ENCODE measurements around the gene PI16.
"Not testable (repeated sequence)": the region's sequence is repeated elsewhere in the genome, so short reads cannot be mapped to it uniquely, and the experiment has no call there.

PI16 gene

DNA sequence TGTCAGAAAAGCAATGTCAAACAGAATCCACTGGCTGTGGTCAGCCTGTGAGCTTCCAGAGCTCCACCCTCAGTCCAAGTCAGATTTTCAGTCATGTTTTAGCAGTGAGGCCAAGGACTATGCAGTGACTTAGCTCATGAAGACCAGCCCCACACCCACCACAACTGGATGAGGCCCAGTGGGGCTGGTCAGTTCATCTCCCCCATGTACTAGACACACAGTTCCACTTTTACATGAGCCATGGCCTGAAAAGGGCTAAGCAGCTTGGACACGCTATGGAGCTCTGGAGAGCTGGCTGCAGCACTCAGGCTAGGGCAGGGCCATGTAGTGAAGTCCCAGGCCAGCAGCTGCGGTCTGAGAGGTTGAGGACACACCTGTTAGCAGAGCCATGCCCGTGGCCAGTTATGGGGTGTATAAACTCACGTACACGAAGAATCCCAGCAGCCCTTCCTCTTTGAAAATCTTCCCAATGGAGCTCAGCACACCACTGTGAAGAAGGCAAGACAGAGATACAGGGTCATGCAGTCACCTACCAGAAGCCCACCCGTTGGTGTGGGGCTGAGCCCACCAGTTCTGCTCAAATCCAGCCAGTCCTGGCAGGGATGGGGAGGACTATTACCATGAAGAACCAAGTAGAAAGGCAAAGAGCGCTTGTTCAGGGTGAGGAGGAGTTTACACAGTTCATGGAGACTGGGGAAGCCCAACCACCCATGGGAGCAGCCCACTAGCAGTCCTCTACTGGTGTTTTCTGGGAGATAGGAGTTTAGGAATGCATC lies 20.9 kb downstream of the PI16 start:
- DNase-seq (ENCODE audit: low spot score): no peak

DNA sequence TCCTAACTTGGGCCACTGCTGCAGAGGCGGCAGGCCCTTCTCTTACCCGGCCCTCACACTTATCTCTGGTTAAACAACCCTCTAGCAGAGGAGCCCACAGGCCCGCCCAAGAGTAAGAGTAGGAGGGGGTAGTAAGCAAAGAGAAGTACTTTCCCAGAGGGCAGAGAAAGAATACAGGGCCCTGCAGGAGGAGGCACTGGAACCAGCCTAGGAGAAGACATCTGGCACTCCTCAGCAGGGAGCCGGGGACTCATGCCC lies 21.4 kb downstream of the PI16 start:
- no peak for DNase-seq (ENCODE audit: low spot score)

GRCh38 chr6:36976509-36976908 lies 22.0 kb downstream of the PI16 start:
- no peak for DNase-seq (ENCODE audit: low spot score)

GRCh38 chr6:36976931-36977330 lies 22.4 kb downstream of the PI16 start:
- DNase-seq (ENCODE audit: low spot score): no peak

DNA sequence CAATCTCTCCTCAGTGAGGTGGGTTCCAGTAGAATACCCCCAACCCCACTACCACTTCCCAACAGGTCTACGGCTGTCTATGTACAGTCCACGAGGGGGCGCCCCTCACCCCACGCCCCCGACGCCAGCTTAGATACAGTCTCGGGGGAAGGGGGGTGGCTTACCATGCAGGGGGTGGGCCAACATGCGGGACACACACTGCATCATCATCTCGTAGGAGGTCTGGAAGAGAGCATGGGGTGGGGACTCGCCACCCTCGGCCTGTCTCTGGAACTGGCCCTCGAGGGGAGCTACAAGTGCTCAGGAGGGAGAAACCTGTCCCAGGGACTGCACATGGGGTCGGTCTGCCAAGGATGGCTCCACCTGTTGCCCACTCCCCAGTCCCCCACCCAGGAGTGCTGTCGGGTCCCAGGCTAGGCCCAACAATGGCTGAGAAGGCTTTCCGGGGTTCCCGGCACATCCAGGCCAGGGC lies 23.0 kb downstream of the PI16 start:
- DNase-seq (ENCODE audit: low spot score): no peak

DNA sequence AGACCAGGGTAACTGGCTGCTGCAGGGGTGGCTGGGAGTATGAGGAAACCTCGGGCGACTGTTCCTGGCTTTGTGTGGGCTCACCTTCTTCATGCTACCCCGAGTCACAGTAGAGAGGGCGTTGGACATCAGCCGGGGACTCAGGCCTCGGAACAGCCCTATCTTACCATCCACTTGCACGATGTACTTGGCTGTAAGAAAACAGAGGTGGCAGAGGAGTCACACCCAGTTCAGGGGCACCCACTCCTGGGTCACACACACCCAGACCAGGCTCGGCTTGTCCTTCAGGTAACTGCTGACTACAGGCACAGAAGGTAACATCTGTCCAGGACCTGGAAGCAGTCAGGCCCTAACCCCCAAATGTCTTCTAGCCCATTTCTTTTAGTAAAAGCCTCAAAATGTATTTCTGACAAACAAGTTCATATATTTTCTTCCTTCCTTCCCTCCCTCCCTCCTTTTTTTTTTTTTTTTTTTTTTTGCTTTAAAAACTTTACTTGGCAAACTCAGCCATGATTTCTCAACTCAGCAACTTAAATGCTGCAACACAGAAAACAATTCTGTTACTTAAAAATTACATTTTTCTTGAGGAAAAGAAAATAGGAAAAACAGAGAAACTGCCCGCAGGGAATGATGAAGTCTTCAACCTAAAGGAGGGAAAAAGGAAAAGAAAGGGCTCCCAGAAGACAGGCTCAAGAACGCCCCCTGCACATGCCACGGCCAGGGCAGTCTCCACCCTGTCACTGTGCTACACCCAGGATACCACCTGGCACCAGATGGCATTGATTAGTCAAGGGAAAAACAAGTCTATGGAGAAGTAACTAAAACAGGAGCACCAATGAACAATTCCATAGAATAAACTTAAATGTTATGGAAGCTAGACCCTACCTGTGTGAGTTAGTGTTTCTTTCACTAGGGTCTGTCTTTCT lies 24.1 kb downstream of the PI16 start:
- DNase-seq (ENCODE audit: low spot score): no peak

DNA sequence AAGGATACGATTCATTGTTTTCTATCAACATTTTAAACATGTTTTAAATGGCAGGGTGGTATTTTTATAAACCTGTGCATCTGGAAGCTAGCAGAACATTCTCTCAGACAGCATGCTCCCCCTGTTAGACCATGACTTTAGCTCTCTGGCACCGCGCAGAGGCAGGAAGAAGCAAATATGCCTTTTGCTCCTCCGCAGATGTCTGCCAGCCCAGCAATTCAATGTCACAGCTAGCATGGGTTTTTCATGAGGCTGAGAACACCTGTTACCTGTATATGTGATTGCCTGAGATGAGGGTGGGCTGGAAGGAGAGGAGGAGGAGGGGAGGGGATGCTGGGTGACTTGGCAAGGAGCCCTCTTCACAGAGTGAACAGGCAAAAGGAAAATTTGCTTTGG lies 24.8 kb downstream of the PI16 start:
- peak; percentile 89 for DNase-seq (ENCODE audit: low spot score)

- no peak for DNase-seq (ENCODE audit: low spot score)
Measured at GRCh38 chr6:36980129-36980528, 25.6 kb downstream of the PI16 start.

GRCh38 chr6:36980876-36981619 lies 26.5 kb downstream of the PI16 start:
- no peak for DNase-seq (ENCODE audit: low spot score)

DNA sequence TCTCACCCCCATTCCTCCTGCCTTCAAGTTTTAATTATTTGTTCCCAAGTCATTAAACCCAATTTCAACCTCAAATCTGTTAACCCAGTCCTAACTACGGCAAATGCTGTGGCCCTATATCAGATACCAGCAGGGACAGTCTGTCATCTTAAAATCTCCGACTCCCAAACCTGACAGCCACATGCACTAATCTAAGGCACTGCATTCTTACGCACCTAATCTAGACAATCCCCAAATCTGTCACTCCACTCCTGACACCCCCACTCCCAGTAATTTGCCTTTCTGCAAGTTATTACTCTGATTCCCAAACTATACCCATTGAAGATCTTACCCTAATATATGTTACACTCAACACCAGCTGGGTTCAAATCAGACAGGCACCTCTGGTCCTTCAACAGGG lies 29.0 kb downstream of the PI16 start:
- no peak for DNase-seq (ENCODE audit: low spot score)

- no peak for DNase-seq (ENCODE audit: low spot score)
Measured at GRCh38 chr6:36984581-36985416, 30.3 kb downstream of the PI16 start.

- DNase-seq (ENCODE audit: low spot score): no peak
Measured at GRCh38 chr6:36985417-36985807, 30.9 kb downstream of the PI16 start.

GRCh38 chr6:36985808-36986703 lies 31.5 kb downstream of the PI16 start, which contains the start of gene MTCH1:
MTCH1 (minus strand) TSS chr6:36986196; CDS start chr6:36986173, 23 bp downstream.
- DNase-seq (ENCODE audit: low spot score): peak; percentile 93

- DNase-seq (ENCODE audit: low spot score): no peak
Measured at GRCh38 chr6:36986704-36987047, 32.1 kb downstream of the PI16 start.

GRCh38 chr6:36989264-36989663 lies 34.7 kb downstream of the PI16 start:
- DNase-seq (ENCODE audit: low spot score): no peak

- not testable (repeated sequence) for DNase-seq (ENCODE audit: low spot score)
Measured at GRCh38 chr6:36990401-36990800, 35.9 kb downstream of the PI16 start.

DNA sequence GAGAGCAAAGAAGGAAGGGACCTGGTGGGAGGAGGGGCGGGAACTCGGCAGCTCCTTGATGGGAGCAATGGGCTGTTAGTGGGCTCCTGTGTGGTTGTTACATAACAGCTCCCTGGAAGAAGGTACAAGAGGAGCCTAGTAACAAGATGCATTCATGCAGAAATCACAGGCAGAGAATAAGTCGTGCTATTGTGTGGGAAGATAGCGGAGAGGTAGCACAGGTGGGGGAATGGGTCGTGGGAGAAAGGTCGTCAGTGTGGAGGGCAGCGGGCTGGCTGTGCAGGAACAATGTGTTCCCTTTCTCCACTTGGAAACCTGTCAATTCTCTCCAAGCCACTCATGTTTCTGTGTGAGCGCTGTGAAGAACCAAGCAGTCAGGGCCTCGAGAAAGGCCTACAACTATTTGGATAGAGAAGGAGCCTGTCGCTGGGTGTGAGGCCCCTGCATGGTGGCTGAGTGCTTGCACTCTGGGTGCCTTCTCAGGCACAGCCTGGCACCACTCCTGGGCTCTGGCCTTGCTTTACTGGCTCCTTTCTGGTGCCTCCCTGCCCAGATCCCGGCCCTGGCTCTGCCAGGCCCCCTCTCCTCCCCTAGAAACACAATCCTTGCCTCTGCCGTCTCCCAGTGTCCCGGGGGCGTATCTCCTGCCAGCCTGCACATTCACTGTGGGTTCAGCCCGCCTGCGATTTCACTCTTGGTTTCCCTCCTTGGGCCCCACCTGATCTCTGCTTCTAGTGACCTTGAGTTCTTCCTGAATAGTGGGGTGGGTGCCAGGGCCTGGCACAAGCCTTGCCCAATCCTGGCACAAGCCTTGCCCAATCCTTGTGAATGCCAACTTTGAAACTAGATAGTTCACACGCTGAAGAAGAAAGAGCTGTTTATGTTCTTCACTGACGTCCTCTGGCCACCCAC lies 43.5 kb downstream of the PI16 start:
- DNase-seq (ENCODE audit: low spot score): peak; percentile 81

DNA sequence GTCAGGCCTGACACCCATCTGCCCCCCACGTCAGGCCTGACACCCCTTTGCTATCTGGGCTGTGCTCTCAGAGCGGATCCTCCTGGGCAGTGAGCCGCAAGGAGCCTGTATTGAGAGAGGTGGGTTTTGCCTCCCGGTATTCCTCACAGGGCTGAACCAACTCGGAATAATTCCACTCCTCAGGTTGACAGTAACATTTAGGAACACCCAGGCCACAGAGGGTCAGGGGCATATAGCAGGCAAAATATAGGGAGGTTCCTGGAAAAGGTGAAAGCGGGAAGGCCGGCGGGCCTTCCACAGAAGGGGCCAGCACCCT lies 44.1 kb downstream of the PI16 start:
- DNase-seq (ENCODE audit: low spot score): no peak

DNA sequence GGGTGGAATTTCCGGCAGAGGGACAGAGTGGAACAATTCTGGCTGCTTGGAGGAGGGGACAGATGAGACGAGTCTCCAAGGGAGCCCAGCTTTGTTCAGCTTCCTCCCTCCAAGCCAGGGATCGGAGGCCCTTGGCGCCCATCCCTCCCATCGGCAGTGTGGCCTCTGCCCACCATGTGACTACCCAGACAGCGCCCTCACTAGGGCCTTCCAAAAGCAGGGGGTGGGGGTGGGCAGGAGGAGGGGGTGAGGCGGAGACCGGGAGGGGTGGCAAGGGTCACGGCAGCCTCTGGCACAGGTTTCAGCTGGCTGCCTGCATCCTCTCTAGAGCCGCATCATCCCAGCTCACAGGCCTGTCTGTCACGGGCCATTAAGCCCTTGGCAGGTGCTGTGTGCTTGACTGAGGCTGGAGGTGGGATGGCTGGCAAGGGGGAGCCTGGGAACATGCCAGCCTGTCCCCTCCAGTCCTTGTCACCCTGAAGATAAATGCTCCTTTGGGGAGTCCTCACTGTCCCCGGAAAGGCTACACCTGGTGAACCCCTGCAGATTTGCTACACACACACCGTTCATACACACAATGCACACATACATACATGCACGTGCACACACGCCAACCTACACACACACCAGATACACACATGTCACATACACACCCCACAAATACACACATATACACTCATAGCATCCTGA lies 44.7 kb downstream of the PI16 start:
- peak; percentile 59 for DNase-seq (ENCODE audit: low spot score)

Measured in globus pallidus (tissue), 1 donor.